ENCODE measurements around the gene TXNRD1. TPM values are rescaled to one million over a fixed set of nuclear protein-coding genes. Genes with fewer than 3 reads are reported as not detected.

The TXNRD1 gene
- total RNA-seq, 4 donors from 2014 or later: 243 to 594 (median 299) TPM

- Histone ChIP-seq H3K4me3 (no peak overlapping the region), H3K27me3 (no peaks in the 10 kb centered on the region), H3K36me3 (no peaks in the 10 kb centered on the region), H3K27ac (replicated peaks in 1 of 4) (no peak overlapping the region), H3K4me1 (no peaks in the 10 kb centered on the region), H3K9me3 (no peaks in the 10 kb centered on the region)
- intact Hi-C loops (cut with DNase I): no loop called here
- TF ChIP-seq CTCF (IDR thresholded peaks at IDR 0.05): no peak
- no peak for TF ChIP-seq POLR2A (IDR thresholded peaks at IDR 0.05; ENCODE audit: low read depth)
- TF ChIP-seq EP300 (IDR thresholded peaks at IDR 0.05): no peak
- no peak for TF ChIP-seq POLR2AphosphoS5 (IDR thresholded peaks at IDR 0.05)
- peak; percentile 7 for DNase-seq (ENCODE audit: extremely low spot score)
- 95% methylated on average over 2 of the region's 8 CpGs for WGBS
Measured at GRCh38 chr12:104248444-104248843, 32.9 kb downstream of the TXNRD1 start.

GRCh38 chr12:104249017-104249416, 33.4 kb downstream of the TXNRD1 start:
- H3K9me3 ChIP-seq: no peaks in the 10 kb centered on the region
- H3K4me3 ChIP-seq: no peak overlapping the region
- H3K4me1 ChIP-seq: no peaks in the 10 kb centered on the region
- no peak overlapping the region for H3K27ac ChIP-seq (replicated peaks in 1 of 4)
- TF ChIP-seq POLR2A (IDR thresholded peaks at IDR 0.05; ENCODE audit: low read depth) (no peak), EP300 (IDR thresholded peaks at IDR 0.05) (no peak), POLR2AphosphoS5 (IDR thresholded peaks at IDR 0.05) (no peak), CTCF (IDR thresholded peaks at IDR 0.05) (no peak)
- 91% methylated on average over 3 of the region's 3 CpGs for WGBS
- H3K36me3 ChIP-seq: no peaks in the 10 kb centered on the region
- peak; percentile 77 for DNase-seq (ENCODE audit: extremely low spot score)
- no peaks in the 10 kb centered on the region for H3K27me3 ChIP-seq
- intact Hi-C loops (cut with DNase I): no loop called here

GRCh38 chr12:104249898-104250297, 34.3 kb downstream of the TXNRD1 start:
- WGBS: 90% methylated on average over 4 of the region's 4 CpGs
- no peak for DNase-seq (ENCODE audit: extremely low spot score)
- H3K4me3 ChIP-seq: no peak overlapping the region
- no peak overlapping the region for H3K27ac ChIP-seq (replicated peaks in 1 of 4)
- TF ChIP-seq POLR2AphosphoS5 (IDR thresholded peaks at IDR 0.05): no peak
- no peak for TF ChIP-seq CTCF (IDR thresholded peaks at IDR 0.05)
- no peak for TF ChIP-seq POLR2A (IDR thresholded peaks at IDR 0.05; ENCODE audit: low read depth)
- TF ChIP-seq EP300 (IDR thresholded peaks at IDR 0.05): no peak
- H3K27me3 ChIP-seq: no peaks in the 10 kb centered on the region
- H3K36me3 ChIP-seq: no peaks in the 10 kb centered on the region
- no peaks in the 10 kb centered on the region for H3K9me3 ChIP-seq
- H3K4me1 ChIP-seq: no peaks in the 10 kb centered on the region
- intact Hi-C loops (cut with DNase I): no loop called here

- no peaks in the 10 kb centered on the region for H3K27me3 ChIP-seq
- no peak overlapping the region for H3K4me3 ChIP-seq
- intact Hi-C loops (cut with DNase I): no loop called here
- no peaks in the 10 kb centered on the region for H3K4me1 ChIP-seq
- no peaks in the 10 kb centered on the region for H3K9me3 ChIP-seq
- no peak for TF ChIP-seq CTCF (IDR thresholded peaks at IDR 0.05)
- TF ChIP-seq POLR2AphosphoS5 (IDR thresholded peaks at IDR 0.05): no peak
- no peak for TF ChIP-seq POLR2A (IDR thresholded peaks at IDR 0.05; ENCODE audit: low read depth)
- no peak for TF ChIP-seq EP300 (IDR thresholded peaks at IDR 0.05)
- 95% methylated on average over 2 of the region's 2 CpGs for WGBS
- no peaks in the 10 kb centered on the region for H3K36me3 ChIP-seq
- no peak overlapping the region for H3K27ac ChIP-seq (replicated peaks in 1 of 4)
- DNase-seq (ENCODE audit: extremely low spot score): peak; percentile 45
Measured at GRCh38 chr12:104250366-104251125, 35.0 kb downstream of the TXNRD1 start.

Data from esophagus muscularis mucosa (tissue), 4 donors.